Stomach (tissue), 4 donors: ENCODE data around the gene TMEM38A.

ENCODE experiments used
- CTCF ChIP-seq, 7 experiments: fragments of 450-650 bp in 4 of 7; fragments of 200-600 bp in 3 of 7; sonication (generic) in 3 of 7; IDR thresholded peaks; one replicate each; pipeline ENCODE4 v1.5.1; 2016 to 2019; ENCODE audit warnings: antibody characterized with exemption in 7 of 7, control low read depth in 2 of 7, mild to moderate bottlenecking in 1 of 7
- POLR2A ChIP-seq, 4 donors: fragments of 450-650 bp; IDR thresholded peaks; one replicate each; pipeline ENCODE4 v1.6.1; 2016; ENCODE audit warnings: antibody characterized with exemption in 4 of 4, control low read depth in 2 of 4, mild to moderate bottlenecking in 1 of 4, moderate library complexity in 1 of 4
- POLR2AphosphoS5 ChIP-seq, 3 donors: sonication (generic); formaldehyde crosslinking; IDR thresholded peaks; one replicate each; pipeline ENCODE4 v1.6.1; 2016; ENCODE audit warnings: antibody characterized with exemption in 3 of 3

DNA sequence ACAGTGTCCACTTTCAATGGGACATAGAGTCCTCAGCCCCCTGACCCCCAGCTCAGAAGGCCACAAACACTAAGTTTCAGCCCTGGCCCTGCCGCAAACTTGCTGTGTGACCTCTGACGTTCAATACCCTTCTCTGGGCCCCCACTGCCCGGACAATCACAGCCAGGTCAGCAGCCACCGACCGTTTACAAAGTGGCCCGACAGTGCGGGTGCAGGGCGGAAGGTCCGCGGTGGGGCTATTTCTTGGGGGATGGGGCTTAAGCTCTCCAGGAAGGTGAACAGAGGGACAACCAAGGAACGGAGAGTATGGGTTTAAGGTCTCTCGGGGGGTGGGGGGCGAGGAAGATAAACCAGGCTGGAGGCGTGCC lies 1.5 kb upstream of the TMEM38A start:
- no peak for TF ChIP-seq POLR2A (IDR thresholded peaks at IDR 0.05)
- TF ChIP-seq CTCF (IDR thresholded peaks at IDR 0.05) = no peak
- TF ChIP-seq POLR2AphosphoS5 (IDR thresholded peaks at IDR 0.05) = no peak
